Measurements from ENCODE around the gene LILRA1.
"Not testable (repeated sequence)": the region's sequence is repeated elsewhere in the genome, so short reads cannot be mapped to it uniquely, and the experiment has no call there.

Gene LILRA1

DNA sequence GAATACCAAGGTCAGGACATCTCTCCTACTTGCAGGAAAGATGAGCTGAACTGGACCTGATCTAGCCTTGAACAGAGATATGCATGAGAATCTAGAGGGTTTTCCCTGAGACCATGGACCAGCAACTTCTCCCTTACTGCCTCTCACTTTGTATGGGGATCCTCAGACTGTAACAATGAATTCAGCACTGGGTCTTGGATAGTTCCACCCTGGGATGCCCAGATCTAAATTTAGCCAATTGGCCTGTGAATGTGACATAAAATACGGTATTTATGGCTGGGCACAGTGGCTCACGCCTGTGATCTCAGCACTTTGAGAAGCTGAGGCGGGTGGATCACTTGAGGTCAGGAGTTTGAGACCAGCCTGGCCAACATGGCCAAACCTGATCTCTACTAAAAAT lies 35.1 kb upstream of the LILRA1 start:
- DNase-seq (ENCODE audit: insufficient read length, low spot score): no peak
- TF ChIP-seq TAF1 (IDR thresholded peaks at IDR 0.05; ENCODE audit: low read depth, low read length) (no peak), POLR2A (IDR thresholded peaks at IDR 0.05; ENCODE audit: low read depth, low read length) (no peak), POU2F2 (IDR thresholded peaks at IDR 0.05; ENCODE audit: low read depth, low read length) (no peak), POLR2AphosphoS5 (IDR thresholded peaks at IDR 0.05; ENCODE audit: low read depth, low read length) (no peak), SPI1 (IDR thresholded peaks at IDR 0.05; ENCODE audit: low read depth, low read length) (no peak), PAX5 (IDR thresholded peaks at IDR 0.05; ENCODE audit: insufficient read depth, low read length, severe bottlenecking) (no peak)
- no peak for FAIRE-seq

- TF ChIP-seq PAX5 (IDR thresholded peaks at IDR 0.05; ENCODE audit: insufficient read depth, low read length, severe bottlenecking) (no peak), SPI1 (IDR thresholded peaks at IDR 0.05; ENCODE audit: low read depth, low read length) (no peak), POLR2A (IDR thresholded peaks at IDR 0.05; ENCODE audit: low read depth, low read length) (no peak), TAF1 (IDR thresholded peaks at IDR 0.05; ENCODE audit: low read depth, low read length) (no peak), POU2F2 (IDR thresholded peaks at IDR 0.05; ENCODE audit: low read depth, low read length) (no peak), POLR2AphosphoS5 (IDR thresholded peaks at IDR 0.05; ENCODE audit: low read depth, low read length) (no peak)
- DNase-seq (ENCODE audit: insufficient read length, low spot score) (no peak), FAIRE-seq (no peak)
Measured at GRCh38 chr19:54560881-54561385, 32.5 kb upstream of the LILRA1 start.

DNA sequence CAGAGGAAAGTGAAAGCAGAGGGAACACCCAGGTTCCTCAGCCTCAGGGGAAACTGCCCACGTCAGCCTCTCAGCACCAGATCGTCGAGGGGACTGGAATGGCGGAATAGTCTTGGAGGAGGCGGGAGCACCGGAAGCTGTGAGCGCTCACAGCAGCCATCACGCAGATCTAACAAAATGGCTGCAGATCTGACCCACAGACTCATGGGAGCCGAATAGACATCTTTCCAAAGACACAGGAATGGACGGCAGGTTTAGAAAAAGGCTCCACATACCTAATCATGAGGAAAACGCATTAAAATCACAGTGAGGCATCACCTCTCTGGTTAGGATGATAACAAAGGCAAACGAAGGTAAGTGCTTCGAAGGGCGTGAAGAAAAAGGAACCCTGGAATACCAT lies 31.6 kb upstream of the LILRA1 start:
- FAIRE-seq (no peak), DNase-seq (ENCODE audit: insufficient read length, low spot score) (no peak)

GRCh38 chr19:54563206-54563605 lies 30.2 kb upstream of the LILRA1 start:
- DNase-seq (ENCODE audit: insufficient read length, low spot score); FAIRE-seq: not testable (repeated sequence)

More for the DNA sequence above, 31.6 kb upstream of the LILRA1 start:
- no peak for TF ChIP-seq TAF1 (IDR thresholded peaks at IDR 0.05; ENCODE audit: low read depth, low read length)
- no peak for TF ChIP-seq POLR2AphosphoS5 (IDR thresholded peaks at IDR 0.05; ENCODE audit: low read depth, low read length)
- TF ChIP-seq PAX5 (IDR thresholded peaks at IDR 0.05; ENCODE audit: insufficient read depth, low read length, severe bottlenecking): no peak
- no peak for TF ChIP-seq POU2F2 (IDR thresholded peaks at IDR 0.05; ENCODE audit: low read depth, low read length)
- TF ChIP-seq POLR2A (IDR thresholded peaks at IDR 0.05; ENCODE audit: low read depth, low read length): no peak
- no peak for TF ChIP-seq SPI1 (IDR thresholded peaks at IDR 0.05; ENCODE audit: low read depth, low read length)

DNA sequence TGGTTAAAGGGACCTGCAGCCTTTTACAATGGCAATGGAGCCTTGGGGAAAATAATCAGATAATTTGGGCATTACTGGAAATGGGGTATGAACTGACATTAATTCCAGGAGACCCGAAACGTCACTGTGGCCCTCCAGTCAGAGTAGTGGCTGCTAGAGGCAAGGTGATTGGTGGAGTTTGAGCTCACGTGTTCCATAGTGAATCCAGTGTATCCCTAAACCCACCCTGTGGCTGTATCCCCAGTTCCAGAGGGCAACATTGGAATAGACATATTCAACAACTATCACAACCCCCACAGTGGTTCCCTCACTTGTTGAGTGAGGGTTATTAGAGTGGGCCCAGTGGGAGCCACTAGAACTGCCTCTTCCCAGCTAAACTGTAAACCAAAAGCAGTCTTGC lies 23.1 kb upstream of the LILRA1 start:
- FAIRE-seq: no peak
- TF ChIP-seq POLR2A (IDR thresholded peaks at IDR 0.05; ENCODE audit: low read depth, low read length) (no peak), POLR2AphosphoS5 (IDR thresholded peaks at IDR 0.05; ENCODE audit: low read depth, low read length) (no peak), SPI1 (IDR thresholded peaks at IDR 0.05; ENCODE audit: low read depth, low read length) (no peak), PAX5 (IDR thresholded peaks at IDR 0.05; ENCODE audit: insufficient read depth, low read length, severe bottlenecking) (no peak), POU2F2 (IDR thresholded peaks at IDR 0.05; ENCODE audit: low read depth, low read length) (no peak), TAF1 (IDR thresholded peaks at IDR 0.05; ENCODE audit: low read depth, low read length) (no peak)
- DNase-seq (ENCODE audit: insufficient read length, low spot score): no peak

- FAIRE-seq; DNase-seq (ENCODE audit: insufficient read length, low spot score): not testable (repeated sequence)
Measured at GRCh38 chr19:54571715-54572615, 21.5 kb upstream of the LILRA1 start.

GRCh38 chr19:54572696-54573311 lies 20.6 kb upstream of the LILRA1 start:
- no peak for DNase-seq (ENCODE audit: insufficient read length, low spot score)
- peak; percentile 40 for FAIRE-seq
- TF ChIP-seq POU2F2 (IDR thresholded peaks at IDR 0.05; ENCODE audit: low read depth, low read length): no peak
- TF ChIP-seq PAX5 (IDR thresholded peaks at IDR 0.05; ENCODE audit: insufficient read depth, low read length, severe bottlenecking): no peak
- TF ChIP-seq POLR2A (IDR thresholded peaks at IDR 0.05; ENCODE audit: low read depth, low read length): no peak
- TF ChIP-seq SPI1 (IDR thresholded peaks at IDR 0.05; ENCODE audit: low read depth, low read length): 0 out of 2 replicates have a peak, but pooled peaks have one; percentile 18
- TF ChIP-seq TAF1 (IDR thresholded peaks at IDR 0.05; ENCODE audit: low read depth, low read length): no peak

GRCh38 chr19:54573330-54573872 lies 20.0 kb upstream of the LILRA1 start, which contains the start of gene LILRA2:
LILRA2 (plus strand) TSS chr19:54573790; CDS start chr19:54573879, 89 bp downstream.
- peak; percentile 89 for FAIRE-seq
- TF ChIP-seq POLR2A (IDR thresholded peaks at IDR 0.05; ENCODE audit: low read depth, low read length): no peak
- no peak for TF ChIP-seq POU2F2 (IDR thresholded peaks at IDR 0.05; ENCODE audit: low read depth, low read length)
- peak; percentile 74 for TF ChIP-seq SPI1 (IDR thresholded peaks at IDR 0.05; ENCODE audit: low read depth, low read length)
- no peak for TF ChIP-seq PAX5 (IDR thresholded peaks at IDR 0.05; ENCODE audit: insufficient read depth, low read length, severe bottlenecking)
- peak; percentile 53 for DNase-seq (ENCODE audit: insufficient read length, low spot score)

DNA sequence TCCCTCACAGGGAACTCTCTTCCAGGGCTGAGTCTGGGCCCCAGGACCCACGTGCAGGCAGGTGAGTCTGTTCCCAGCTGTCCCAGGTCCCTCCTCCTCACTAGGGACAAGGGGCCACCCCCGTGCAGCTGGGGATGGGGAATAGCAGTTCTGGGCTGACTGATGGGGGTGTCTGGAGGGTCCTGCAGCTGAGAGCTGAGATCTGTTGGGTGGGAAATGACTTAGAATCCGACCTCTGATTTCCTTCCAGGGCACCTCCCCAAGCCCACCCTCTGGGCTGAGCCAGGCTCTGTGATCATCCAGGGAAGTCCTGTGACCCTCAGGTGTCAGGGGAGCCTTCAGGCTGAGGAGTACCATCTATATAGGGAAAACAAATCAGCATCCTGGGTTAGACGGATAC lies 19.4 kb upstream of the LILRA1 start:
- no peak for DNase-seq (ENCODE audit: insufficient read length, low spot score)
- no peak for TF ChIP-seq PAX5 (IDR thresholded peaks at IDR 0.05; ENCODE audit: insufficient read depth, low read length, severe bottlenecking)

DNA sequence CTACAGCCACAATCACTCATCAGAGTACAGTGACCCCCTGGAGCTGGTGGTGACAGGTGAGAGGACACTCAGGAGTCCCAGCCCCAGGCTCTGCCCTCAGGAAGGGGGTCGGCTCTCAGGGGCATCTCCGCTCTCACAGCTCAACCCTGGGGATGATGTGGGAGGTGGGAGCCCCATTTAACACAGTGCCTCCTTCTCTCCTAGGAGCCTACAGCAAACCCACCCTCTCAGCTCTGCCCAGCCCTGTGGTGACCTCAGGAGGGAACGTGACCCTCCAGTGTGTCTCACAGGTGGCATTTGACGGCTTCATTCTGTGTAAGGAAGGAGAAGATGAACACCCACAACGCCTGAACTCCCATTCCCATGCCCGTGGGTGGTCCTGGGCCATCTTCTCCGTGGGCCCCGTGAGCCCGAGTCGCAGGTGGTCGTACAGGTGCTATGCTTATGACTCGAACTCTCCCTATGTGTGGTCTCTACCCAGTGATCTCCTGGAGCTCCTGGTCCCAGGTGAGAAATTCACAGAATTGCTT lies 18.8 kb upstream of the LILRA1 start:
- FAIRE-seq (no peak), DNase-seq (ENCODE audit: insufficient read length, low spot score) (no peak)
- TF ChIP-seq SPI1 (IDR thresholded peaks at IDR 0.05; ENCODE audit: low read depth, low read length) (no peak), POLR2AphosphoS5 (IDR thresholded peaks at IDR 0.05; ENCODE audit: low read depth, low read length) (no peak), TAF1 (IDR thresholded peaks at IDR 0.05; ENCODE audit: low read depth, low read length) (no peak), PAX5 (IDR thresholded peaks at IDR 0.05; ENCODE audit: insufficient read depth, low read length, severe bottlenecking) (no peak), POLR2A (IDR thresholded peaks at IDR 0.05; ENCODE audit: low read depth, low read length) (no peak), POU2F2 (IDR thresholded peaks at IDR 0.05; ENCODE audit: low read depth, low read length) (no peak)

More for the DNA sequence above, 19.4 kb upstream of the LILRA1 start:
- FAIRE-seq: no peak

DNA sequence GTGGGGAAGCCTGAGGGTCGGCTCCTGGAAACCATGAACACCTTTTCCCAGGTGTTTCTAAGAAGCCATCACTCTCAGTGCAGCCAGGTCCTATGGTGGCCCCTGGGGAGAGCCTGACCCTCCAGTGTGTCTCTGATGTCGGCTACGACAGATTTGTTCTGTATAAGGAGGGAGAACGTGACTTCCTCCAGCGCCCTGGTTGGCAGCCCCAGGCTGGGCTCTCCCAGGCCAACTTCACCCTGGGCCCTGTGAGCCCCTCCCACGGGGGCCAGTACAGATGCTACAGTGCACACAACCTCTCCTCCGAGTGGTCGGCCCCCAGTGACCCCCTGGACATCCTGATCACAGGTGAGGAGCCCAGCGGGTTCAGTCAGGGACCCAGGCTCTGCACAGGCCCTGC lies 18.2 kb upstream of the LILRA1 start:
- not testable (repeated sequence) for FAIRE-seq; DNase-seq (ENCODE audit: insufficient read length, low spot score)

All from GM12891 (cell line).